ENCODE data around the gene KCNQ5.

Gene KCNQ5

DNA sequence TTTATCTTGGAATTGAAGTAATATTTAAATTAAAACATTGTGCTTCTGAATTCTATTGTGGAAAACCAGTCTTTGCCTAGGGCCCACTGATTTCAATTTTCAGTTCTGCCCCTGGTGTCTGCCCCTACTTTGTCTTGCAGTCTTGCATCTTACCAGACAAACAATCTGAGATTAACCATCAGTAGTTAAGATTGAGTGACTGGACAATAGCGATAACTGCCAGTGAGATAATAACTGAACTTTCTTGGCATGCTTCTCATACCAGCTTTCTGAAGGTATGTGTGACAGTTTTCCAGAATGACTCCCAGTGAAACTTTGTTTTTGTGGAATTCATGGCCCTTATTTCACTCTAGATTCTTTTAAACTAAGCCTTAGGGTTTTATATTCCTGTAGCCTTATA, 53.5 kb downstream of the KCNQ5 start:
- no peak overlapping the region for H3K4me3 ChIP-seq (ENCODE audit: low read depth, low read length)
- no peak for TF ChIP-seq CTCF (IDR thresholded peaks at IDR 0.05; ENCODE audit: borderline replicate concordance, insufficient read depth, low read depth, low read length)

DNA sequence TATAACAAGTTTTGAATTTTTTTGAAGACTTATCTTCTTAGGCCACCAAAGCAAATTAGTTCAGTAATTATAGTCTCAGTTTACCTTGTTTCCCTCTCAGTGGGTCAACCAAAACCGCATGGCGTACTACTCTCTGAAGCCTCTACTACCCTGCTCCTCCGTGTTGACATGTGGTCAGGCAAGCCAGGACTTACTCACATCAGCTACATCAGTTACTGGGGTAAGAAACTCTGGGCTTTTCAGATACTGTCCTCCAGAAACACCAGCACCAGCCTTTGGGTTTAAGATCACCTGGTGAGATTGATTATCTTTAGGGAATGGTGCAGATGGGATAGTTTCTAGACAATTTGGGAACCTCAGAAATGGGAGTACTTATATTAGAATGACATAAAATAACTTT, 55.1 kb downstream of the KCNQ5 start:
- H3K4me3 ChIP-seq (ENCODE audit: low read depth, low read length) = no peak overlapping the region
- TF ChIP-seq CTCF (IDR thresholded peaks at IDR 0.05; ENCODE audit: borderline replicate concordance, insufficient read depth, low read depth, low read length) = no peak

DNA sequence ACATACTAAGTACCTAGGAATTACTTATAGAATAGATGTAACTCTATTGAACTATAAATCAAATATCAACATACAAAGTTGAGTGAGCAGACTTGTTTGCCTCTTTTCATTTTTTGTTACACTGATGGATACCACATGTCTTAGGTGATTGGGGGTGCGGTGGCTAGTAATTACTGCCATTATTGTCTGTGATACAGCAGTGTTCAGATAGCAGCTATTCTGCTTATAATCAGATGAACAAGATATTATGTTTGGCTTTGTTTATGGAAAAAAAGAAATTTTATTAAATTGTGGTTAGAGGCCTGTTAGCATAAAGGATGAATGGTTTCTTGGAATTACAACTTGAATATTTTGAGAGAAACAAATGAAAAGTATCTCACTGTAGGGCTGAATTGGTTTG, 55.9 kb downstream of the KCNQ5 start:
- H3K4me3 ChIP-seq (ENCODE audit: low read depth, low read length) = no peak overlapping the region
- no peak for TF ChIP-seq CTCF (IDR thresholded peaks at IDR 0.05; ENCODE audit: borderline replicate concordance, insufficient read depth, low read depth, low read length)

DNA sequence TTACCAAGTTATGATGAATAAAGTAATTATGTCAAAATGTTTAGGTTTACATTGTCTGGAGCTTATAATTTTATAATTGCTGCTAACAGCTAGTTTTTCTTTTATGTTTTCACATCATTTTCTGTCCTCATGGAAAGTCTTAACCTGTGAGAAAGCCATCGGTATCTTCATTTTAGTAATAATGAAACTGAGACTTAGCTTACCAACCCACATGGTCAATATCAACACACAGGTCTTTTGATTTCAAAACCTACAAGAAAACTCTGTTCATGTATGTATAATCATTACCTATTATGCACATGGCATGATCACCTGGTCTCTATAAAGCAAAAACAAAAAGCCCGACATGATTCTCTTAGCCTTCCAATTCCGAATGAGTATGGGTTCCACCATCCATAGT, 61.9 kb downstream of the KCNQ5 start:
- no peak overlapping the region for H3K4me3 ChIP-seq (ENCODE audit: low read depth, low read length)

DNA sequence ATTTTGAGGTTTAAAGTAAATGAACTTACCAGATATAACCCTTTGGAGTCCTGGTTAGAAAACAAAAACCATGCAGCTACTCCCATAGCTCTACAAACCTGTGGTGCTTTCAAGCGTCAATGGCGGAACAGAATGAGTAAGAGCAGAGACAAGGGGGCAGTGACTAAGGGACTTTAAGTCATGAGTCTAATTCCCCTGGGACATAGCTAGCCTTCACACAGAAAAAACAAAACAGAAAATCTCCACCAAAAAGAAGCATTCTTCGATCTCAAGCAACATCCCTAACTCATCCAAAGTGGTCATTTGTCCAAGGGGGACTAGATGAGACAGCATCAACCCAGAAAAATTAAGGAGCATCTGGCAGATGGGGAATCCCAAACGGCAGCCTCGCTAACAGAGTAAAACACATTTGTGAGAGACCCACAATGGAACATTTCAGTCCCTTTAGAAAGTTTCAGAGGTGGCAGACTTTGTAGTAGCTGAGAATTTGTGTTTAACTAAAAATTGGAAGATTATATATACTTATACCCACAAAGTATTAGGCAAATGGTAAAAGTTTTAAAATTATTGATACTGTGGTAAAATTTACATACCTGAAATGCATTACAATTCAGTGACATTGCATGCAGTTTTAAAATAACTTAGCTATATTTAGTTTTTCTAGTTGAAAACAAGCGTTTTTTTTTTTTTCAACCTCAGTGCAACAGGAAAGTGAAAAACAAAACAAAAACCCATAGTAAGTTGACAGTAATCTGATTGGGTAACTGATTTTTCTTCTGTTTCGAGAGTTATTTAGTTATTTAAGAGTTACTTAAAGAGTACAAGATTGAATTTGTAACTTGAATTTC, 67.5 kb downstream of the KCNQ5 start:
- TF ChIP-seq CTCF (IDR thresholded peaks at IDR 0.05; ENCODE audit: borderline replicate concordance, insufficient read depth, low read depth, low read length) = no peak
- H3K4me3 ChIP-seq (ENCODE audit: low read depth, low read length) = no peak overlapping the region

More for the DNA sequence above, 61.9 kb downstream of the KCNQ5 start:
- no peak for TF ChIP-seq CTCF (IDR thresholded peaks at IDR 0.05; ENCODE audit: borderline replicate concordance, insufficient read depth, low read depth, low read length)

DNA sequence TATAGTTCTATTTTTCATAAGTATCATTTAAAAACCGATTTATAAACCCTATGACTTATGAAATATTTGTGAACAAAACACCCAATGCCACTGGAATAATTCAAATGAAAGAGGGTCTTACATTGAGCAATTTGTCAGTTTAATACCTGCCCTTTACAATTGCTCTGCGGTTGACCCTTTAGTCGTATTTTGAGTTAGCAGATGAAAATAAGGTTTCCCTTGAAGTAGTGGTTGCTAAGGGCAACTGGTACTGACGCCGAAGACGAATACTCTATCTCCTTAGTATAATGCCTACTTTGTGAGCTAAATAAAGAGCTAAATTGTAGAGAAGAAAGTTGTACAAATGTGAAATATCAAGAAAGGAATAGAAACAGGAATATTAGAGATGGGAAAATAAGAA, 69.4 kb downstream of the KCNQ5 start:
- TF ChIP-seq CTCF (IDR thresholded peaks at IDR 0.05; ENCODE audit: borderline replicate concordance, insufficient read depth, low read depth, low read length) = no peak

GRCh38 chr6:72696055-72696454, 74.2 kb downstream of the KCNQ5 start:
- H3K4me3 ChIP-seq (ENCODE audit: low read depth, low read length) = no peak overlapping the region
- no peak for TF ChIP-seq CTCF (IDR thresholded peaks at IDR 0.05; ENCODE audit: borderline replicate concordance, insufficient read depth, low read depth, low read length)

More for the DNA sequence above, 69.4 kb downstream of the KCNQ5 start:
- H3K4me3 ChIP-seq (ENCODE audit: low read depth, low read length) = no peak overlapping the region
